GM23338 (cell line): ENCODE measurements around the gene UNC5C. TPM values are rescaled to one million over a fixed set of nuclear protein-coding genes. Genes with fewer than 3 reads are reported as not detected.

Source experiments
- ATAC-seq: fragments of 200-7000 bp; cut with Tn5 transposase; 3 replicates; pipeline ENCODE4 v1.9.1; 2020
- DNase-seq: peaks from one replicate; pipeline ENCODE4 v3.0.0-alpha.2; 2015; ENCODE audit warnings: low spot score
- H2AFZ ChIP-seq: fragments of 200-600 bp; sonication (generic); 2 replicates; pipeline ENCODE4 v1.8.0; 2016; ENCODE audit warnings: antibody characterized with exemption, mild to moderate bottlenecking, moderate library complexity
- H3F3A ChIP-seq: fragments of 200-600 bp; sonication (generic); replicated peaks from 2 replicates; pipeline ENCODE4 v1.8.0; 2017; ENCODE audit warnings: antibody characterized with exemption, mixed run types, low read depth
- H3K27ac ChIP-seq: fragments of 200-600 bp; sonication (generic); 2 replicates; pipeline ENCODE4 v1.6.1; 2016; ENCODE audit warnings: low read depth
- H3K27me3 ChIP-seq: fragments of 200-600 bp; sonication (generic); 2 replicates; pipeline ENCODE4 v1.8.0; 2016; ENCODE audit warnings: mild to moderate bottlenecking, mixed run types, moderate library complexity; ENCODE audit not compliant: insufficient read depth
- H3K36me3 ChIP-seq: fragments of 200-600 bp; sonication (generic); 2 replicates; pipeline ENCODE4 v1.8.0; 2016; ENCODE audit warnings: mild to moderate bottlenecking; ENCODE audit not compliant: insufficient read depth
- H3K4me1 ChIP-seq: fragments of 200-600 bp; sonication (generic); 2 replicates; pipeline ENCODE4 v1.8.0; 2016; ENCODE audit warnings: mild to moderate bottlenecking, moderate library complexity; ENCODE audit not compliant: insufficient read depth
- H3K4me2 ChIP-seq: fragments of 200-600 bp; sonication (generic); 2 replicates; pipeline ENCODE4 v1.7.1; 2017; ENCODE audit warnings: mixed run types
- H3K4me3 ChIP-seq: fragments of 200-600 bp; sonication (generic); 2 replicates; pipeline ENCODE4 v1.6.1; 2016; ENCODE audit warnings: mixed run types
- H3K79me2 ChIP-seq: fragments of 200-600 bp; sonication (generic); replicated peaks from 2 replicates; pipeline ENCODE4 v1.8.0; 2017; ENCODE audit warnings: mild to moderate bottlenecking; ENCODE audit not compliant: insufficient read depth
- H3K9me2 ChIP-seq: fragments of 200-600 bp; sonication (generic); 2 replicates; pipeline ENCODE4 v1.8.0; 2017; ENCODE audit not compliant: insufficient read depth
- H4K20me1 ChIP-seq: fragments of 200-600 bp; sonication (generic); replicated peaks from 2 replicates; pipeline ENCODE4 v1.8.0; 2017; ENCODE audit warnings: mild to moderate bottlenecking; ENCODE audit not compliant: insufficient read depth
- H3K27ac Mint-ChIP-seq: 2 replicates; pipeline ENCODE4 v1.8.0; 2020; ENCODE audit warnings: inconsistent platforms, mild to moderate bottlenecking, moderate library complexity, mixed read lengths
- H3K27me3 Mint-ChIP-seq: 3 replicates; pipeline ENCODE4 v1.8.0; 2022; ENCODE audit warnings: low read depth, mild to moderate bottlenecking, moderate library complexity, mixed read lengths, inconsistent platforms; ENCODE audit not compliant: insufficient read depth, poor library complexity
- H3K36me3 Mint-ChIP-seq: 3 replicates; pipeline ENCODE4 v1.8.0; 2021; ENCODE audit warnings: low read depth, mild to moderate bottlenecking, inconsistent platforms, moderate library complexity, mixed read lengths
- H3K4me1 Mint-ChIP-seq: 3 replicates; pipeline ENCODE4 v1.8.0; 2020; ENCODE audit warnings: mild to moderate bottlenecking, inconsistent platforms, mixed read lengths
- H3K4me3 Mint-ChIP-seq: 3 replicates; pipeline ENCODE4 v1.8.0; 2021; ENCODE audit warnings: moderate library complexity, mild to moderate bottlenecking, inconsistent platforms, mixed read lengths
- H3K9me3 Mint-ChIP-seq: 3 replicates; pipeline ENCODE4 v1.8.0; 2020; ENCODE audit warnings: moderate library complexity, mild to moderate bottlenecking, inconsistent platforms, mixed read lengths
- CREB1 ChIP-seq: fragments of 250-450 bp; sonication (Bioruptor Pico); IDR thresholded peaks from 2 replicates; pipeline ENCODE4 v1.5.0; 2020; ENCODE audit warnings: low read depth, mild to moderate bottlenecking, moderate library complexity
- CTCF ChIP-seq, 2 experiments: fragments of 200-600 bp in 1 of 2; sonication (generic) in 1 of 2; conservative IDR thresholded peaks; 2 replicates each; pipeline versions ENCODE4 v1.5.1 to v1.6.1; 2016 to 2017; ENCODE audit warnings: antibody characterized with exemption in 2 of 2, low read depth in 2 of 2, mild to moderate bottlenecking in 2 of 2, moderate library complexity in 1 of 2
- ETS1 ChIP-seq: IDR thresholded peaks from 2 replicates; pipeline ENCODE4 v1.6.1; 2016; ENCODE audit warnings: antibody characterized with exemption
- EZH2 ChIP-seq: fragments of 200-600 bp; sonication (generic); IDR thresholded peaks from one replicate; pipeline ENCODE4 v1.8.0; 2017; ENCODE audit warnings: antibody characterized with exemption, mild to moderate bottlenecking, low read depth; ENCODE audit not compliant: unreplicated experiment
- EZH2phosphoT487 ChIP-seq: fragments of 200-600 bp; sonication (generic); IDR thresholded peaks from one replicate; pipeline ENCODE4 v1.8.1; 2018; ENCODE audit warnings: antibody characterized with exemption; ENCODE audit not compliant: unreplicated experiment
- JUNB ChIP-seq: IDR thresholded peaks from one replicate; pipeline ENCODE4 v1.6.1; 2016; ENCODE audit warnings: antibody characterized with exemption; ENCODE audit not compliant: unreplicated experiment
- NANOG ChIP-seq: IDR thresholded peaks from 2 replicates; pipeline ENCODE4 v1.6.1; 2016; ENCODE audit warnings: antibody characterized with exemption, borderline replicate concordance
- POLR2AphosphoS5 ChIP-seq: IDR thresholded peaks from 2 replicates; pipeline ENCODE4 v1.6.1; 2016; ENCODE audit warnings: antibody characterized with exemption, low read depth
- STAT1 ChIP-seq: IDR thresholded peaks from one replicate; pipeline ENCODE4 v1.6.1; 2016; ENCODE audit warnings: antibody characterized with exemption; ENCODE audit not compliant: unreplicated experiment
- ZNF114 ChIP-seq: fragments of 250-450 bp; sonication (Bioruptor Pico); IDR thresholded peaks from 2 replicates; pipeline ENCODE4 v1.5.0; 2020; ENCODE audit warnings: mild to moderate bottlenecking, moderate library complexity
- ZNF331 ChIP-seq: fragments of 250-450 bp; sonication (Bioruptor Pico); IDR thresholded peaks from 2 replicates; pipeline ENCODE4 v1.5.0; 2020; ENCODE audit warnings: low read depth, mild to moderate bottlenecking, moderate library complexity
- polyA plus RNA-seq: library from polyadenylated mRNA; unstranded; fragments of >200 nt; fragmentation: Nextera tagmentation; extraction: Ambion mirVana; gene quantifications from 2 replicates; pipeline ENCODE4 v1.2.1, GENCODE V29; 2016
- total RNA-seq: library from RNA; depleted of rRNA; stranded (reverse); fragments of >200 nt; shearing (Covaris generic); gene quantifications from 2 replicates; pipeline ENCODE4 v1.2.3, GENCODE V29; 2014

UNC5C gene
- total and polyA plus RNA-seq, 2 experiments from 2014 or later: 0.08 to 0.21 TPM

- TF ChIP-seq CTCF (conservative IDR thresholded peaks at IDR 0.05; ENCODE audit: low read depth in 2 of 2) (no peak), EZH2 (no peak), STAT1 (no peak), ZNF114 (CRISPR knock-in tag) (no peak), NANOG (no peak), ETS1 (no peak), EZH2phosphoT487 (no peak), JUNB (no peak), POLR2AphosphoS5 (no peak), ZNF331 (CRISPR knock-in tag) (no peak)
Measured at GRCh38 chr4:95439896-95440295, 108.9 kb downstream of the UNC5C start (continued).

- H3K27me3 ChIP-seq: no peaks in the 10 kb centered on the region
- Mint-ChIP-seq H3K4me1 (peaks cover 12% of the 10 kb centered on the region; the same call in 2 of the 3 replicates), H3K36me3 (no peaks in the 10 kb centered on the region), H3K4me3 (no peak overlapping the region), H3K27ac (no peak overlapping the region), H3K9me3 (no peaks in the 10 kb centered on the region), H3K27me3 (no peaks in the 10 kb centered on the region)
- no peak overlapping the region for H2AFZ ChIP-seq
- no peak overlapping the region for H3K4me3 ChIP-seq
- no peak for DNase-seq
- no peak overlapping the region for H3K27ac ChIP-seq
- no peak overlapping the region for H3K4me2 ChIP-seq
- no peaks in the 10 kb centered on the region for H3F3A ChIP-seq
- ATAC-seq: no peak
- no peaks in the 10 kb centered on the region for H3K79me2 ChIP-seq
- peaks cover 3% of the 10 kb centered on the region; the same call in 1 of the 2 replicates for H3K4me1 ChIP-seq
- no peaks in the 10 kb centered on the region for H3K9me2 ChIP-seq
- TF ChIP-seq EZH2: no peak
- no peak for TF ChIP-seq CTCF (conservative IDR thresholded peaks at IDR 0.05; ENCODE audit: low read depth in 2 of 2)
- TF ChIP-seq STAT1: no peak
- TF ChIP-seq ETS1: no peak
- TF ChIP-seq JUNB: no peak
- no peak for TF ChIP-seq EZH2phosphoT487
- no peak for TF ChIP-seq CREB1 (CRISPR knock-in tag)
- no peak for TF ChIP-seq ZNF114 (CRISPR knock-in tag)
- H4K20me1 ChIP-seq: no peaks in the 10 kb centered on the region
- H3K36me3 ChIP-seq: no peaks in the 10 kb centered on the region
Measured at GRCh38 chr4:95439071-95439470, 109.7 kb downstream of the UNC5C start.
